Stimulated activated CD8-positive, alpha-beta memory T cell treated with anti-CD3 and anti-CD28 coated beads, Interleukin-15, amount 100 ng/mL, for 1 hour (primary cell): Measurements from ENCODE around the gene CCDC137.

Experiments used
- DNase-seq: peaks from one replicate; pipeline ENCODE4 v3.0.0-alpha.2; 2020; ENCODE audit warnings: low read depth

The CCDC137 gene

DNA sequence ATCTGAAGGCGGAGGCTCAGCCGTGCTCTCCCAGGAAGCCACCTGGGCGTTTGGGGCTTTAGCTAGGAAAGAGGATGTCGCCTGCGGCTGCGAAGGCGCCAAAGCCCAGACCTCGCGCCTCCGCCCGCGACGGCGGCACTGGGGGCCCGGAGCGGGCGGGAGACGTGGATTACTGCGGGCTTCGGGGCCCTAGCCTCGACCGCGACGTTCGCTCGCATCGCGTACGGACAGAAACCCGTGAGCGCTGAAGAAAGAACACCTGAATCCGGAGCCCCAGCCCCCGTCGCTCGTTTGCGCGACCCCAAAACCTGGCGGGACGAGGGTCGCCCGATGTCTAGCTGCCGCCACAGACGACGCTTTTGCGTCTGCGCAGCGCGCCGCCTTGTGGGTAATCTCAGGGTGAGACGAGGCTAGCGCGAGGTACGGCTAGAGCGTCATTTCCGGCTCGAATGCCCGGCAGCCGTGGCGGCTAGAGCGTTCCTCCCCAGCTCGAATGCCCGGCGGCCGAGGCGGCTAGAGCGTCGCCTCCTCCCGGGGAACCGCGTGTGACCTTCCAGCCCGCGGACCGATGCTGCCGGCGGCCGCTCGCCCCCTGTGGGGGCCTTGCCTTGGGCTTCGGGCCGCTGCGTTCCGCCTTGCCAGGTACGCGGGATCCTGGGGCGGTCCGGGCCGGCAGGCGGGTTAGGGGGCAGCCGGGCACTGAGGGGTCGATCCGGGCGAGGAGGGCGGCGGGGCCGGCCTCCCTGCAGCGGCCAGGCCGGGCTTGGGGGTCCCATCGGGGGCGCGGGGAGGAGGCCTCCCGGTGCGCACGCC lies 36.6 kb downstream of the CCDC137 start, which contains the start of gene MRPL12:
Gene MRPL12, plus strand, starts transcription at position 434 of the 813 bp plus-strand sequence. Its CDS starts 135 bp downstream, at position 569.
- DNase-seq: peak; percentile 80

GRCh38 chr17:81703747-81704654 lies 37.5 kb downstream of the CCDC137 start:
- DNase-seq: no peak

GRCh38 chr17:81705518-81706231 lies 39.1 kb downstream of the CCDC137 start:
- DNase-seq: no peak

DNA sequence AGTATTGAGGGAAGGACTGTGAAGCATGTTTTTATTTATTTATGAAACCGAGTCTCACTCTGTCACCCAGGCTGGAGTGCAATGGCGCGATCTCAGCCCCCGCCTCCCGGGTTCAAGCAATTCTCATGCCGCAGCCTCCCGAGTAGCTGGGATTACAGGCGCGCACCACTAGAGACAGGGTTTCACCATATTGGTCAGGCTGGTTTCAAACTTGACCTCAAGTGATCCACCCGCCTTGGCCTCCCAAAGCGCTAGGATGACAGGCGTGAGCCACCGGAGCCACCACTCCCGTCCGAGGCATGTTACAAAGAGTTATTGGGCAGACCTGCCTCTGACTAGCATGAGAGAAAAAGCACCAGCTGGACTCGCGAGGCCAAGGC lies 39.7 kb downstream of the CCDC137 start:
- no peak for DNase-seq

DNA sequence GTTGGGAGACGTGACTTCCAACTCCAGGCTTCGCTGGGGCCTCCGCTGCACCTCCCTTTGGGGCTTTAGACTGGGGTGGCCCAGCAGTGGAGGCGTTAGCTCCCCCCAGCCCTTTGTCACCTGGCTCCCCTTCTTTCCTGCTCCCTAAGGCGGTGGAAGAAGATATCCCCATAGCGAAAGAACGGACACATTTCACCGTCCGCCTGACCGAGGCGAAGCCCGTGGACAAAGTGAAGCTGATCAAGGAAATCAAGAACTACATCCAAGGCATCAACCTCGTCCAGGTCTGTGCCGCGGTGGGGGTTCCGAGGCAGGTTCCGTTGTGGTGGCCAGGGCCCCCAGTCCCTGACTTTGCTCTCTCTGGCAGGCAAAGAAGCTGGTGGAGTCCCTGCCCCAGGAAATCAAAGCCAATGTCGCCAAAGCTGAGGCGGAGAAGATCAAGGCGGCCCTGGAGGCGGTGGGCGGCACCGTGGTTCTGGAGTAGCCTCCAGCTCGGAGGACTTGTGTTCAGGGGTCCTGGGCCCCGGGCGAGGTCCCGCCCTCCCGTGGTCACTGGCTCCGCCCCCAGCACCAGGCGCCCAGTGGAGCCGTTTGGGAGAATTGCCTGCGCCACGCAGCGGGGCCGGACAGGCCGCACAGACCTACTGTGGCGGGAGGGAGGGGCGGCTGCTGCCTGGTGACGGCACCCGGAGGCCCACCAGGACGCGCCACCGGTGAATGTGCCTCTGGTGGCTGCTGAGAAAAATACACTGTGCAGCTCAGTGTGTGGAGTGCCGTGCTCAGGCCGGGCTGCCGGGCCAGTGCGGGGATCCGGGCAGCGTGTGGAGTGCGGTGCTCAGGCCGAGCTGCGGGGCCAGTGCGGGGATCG lies 40.5 kb downstream of the CCDC137 start:
- DNase-seq: no peak

GRCh38 chr17:81707725-81708646 lies 41.4 kb downstream of the CCDC137 start:
- no peak for DNase-seq

- no peak for DNase-seq
These were observed 42.2 kb downstream of the CCDC137 start for GRCh38 chr17:81708739-81709185.

DNA sequence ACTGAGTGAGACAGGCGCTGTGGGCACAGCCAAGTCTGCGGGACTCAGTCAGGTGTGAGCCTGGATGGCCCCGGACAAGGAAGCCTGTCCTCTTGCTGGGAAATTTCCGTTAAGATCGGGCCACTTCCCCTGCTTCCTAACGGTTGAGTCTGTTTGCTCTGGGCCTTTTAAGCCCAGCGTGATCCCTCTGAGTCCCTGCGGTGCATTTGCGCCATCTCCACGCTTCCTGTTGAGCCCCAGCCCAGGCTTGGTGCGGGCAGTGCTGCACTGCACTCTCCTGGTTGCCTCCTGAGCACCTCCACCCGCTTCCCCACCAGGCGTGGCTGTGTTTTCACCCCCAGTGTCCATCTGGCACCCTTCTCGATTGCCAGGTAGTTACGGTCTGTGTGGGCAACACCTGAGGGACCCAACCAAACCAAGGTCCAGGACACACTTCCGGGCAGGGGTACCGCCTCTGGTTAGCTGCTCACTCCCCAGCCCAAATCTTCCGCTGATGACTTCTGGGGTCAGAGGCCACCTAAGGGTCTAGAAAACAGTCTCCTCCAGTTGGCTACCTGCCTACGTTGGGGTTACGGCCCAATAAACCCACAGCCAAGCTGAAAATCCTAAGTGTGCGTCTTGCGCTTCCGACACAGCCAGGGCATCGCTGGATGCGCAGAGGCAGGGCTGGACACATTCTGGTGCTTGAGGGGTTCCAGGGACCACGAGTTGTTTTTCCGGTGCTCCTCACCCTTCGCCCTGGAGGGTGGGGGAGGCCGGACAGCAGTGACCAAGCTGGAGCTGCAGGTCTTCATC lies 44.2 kb downstream of the CCDC137 start:
- DNase-seq: no peak

- DNase-seq: peak; percentile 32
These were observed 45.4 kb downstream of the CCDC137 start, which contains the start of gene SLC25A10 for GRCh38 chr17:81711814-81712467. TSS of gene SLC25A10 (plus strand) at chr17:81712284. CDS start at chr17:81712427, 143 bp downstream.

- no peak for DNase-seq
These were observed 46.0 kb downstream of the CCDC137 start for GRCh38 chr17:81712468-81713003.

DNA sequence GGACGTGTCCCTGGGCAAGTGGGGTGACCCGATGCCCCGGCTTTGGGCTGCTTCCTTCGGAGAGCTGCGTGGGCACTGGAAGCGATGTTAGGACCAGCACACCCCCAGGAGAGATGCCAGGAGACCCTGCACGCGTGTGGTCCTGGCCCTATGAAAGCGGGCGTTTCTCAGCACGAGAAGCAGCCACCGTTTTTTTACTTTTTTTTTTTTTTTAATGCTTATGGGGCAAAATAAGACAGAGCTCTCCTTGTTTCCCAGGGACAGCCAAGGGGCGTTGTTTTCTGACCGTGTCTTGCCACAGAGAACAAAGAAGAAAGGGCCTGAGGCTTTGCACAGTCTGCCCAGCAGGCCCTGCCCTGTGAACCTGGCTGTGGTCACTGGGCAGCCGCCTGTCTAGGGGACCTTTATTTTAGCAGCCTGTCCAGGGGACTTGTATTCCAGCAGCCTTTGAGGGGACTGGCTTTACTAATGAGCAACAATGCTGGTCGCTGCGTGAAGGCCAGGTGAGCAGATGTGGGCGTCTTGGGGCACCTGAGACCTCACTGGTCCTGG lies 46.5 kb downstream of the CCDC137 start:
- no peak for DNase-seq

DNA sequence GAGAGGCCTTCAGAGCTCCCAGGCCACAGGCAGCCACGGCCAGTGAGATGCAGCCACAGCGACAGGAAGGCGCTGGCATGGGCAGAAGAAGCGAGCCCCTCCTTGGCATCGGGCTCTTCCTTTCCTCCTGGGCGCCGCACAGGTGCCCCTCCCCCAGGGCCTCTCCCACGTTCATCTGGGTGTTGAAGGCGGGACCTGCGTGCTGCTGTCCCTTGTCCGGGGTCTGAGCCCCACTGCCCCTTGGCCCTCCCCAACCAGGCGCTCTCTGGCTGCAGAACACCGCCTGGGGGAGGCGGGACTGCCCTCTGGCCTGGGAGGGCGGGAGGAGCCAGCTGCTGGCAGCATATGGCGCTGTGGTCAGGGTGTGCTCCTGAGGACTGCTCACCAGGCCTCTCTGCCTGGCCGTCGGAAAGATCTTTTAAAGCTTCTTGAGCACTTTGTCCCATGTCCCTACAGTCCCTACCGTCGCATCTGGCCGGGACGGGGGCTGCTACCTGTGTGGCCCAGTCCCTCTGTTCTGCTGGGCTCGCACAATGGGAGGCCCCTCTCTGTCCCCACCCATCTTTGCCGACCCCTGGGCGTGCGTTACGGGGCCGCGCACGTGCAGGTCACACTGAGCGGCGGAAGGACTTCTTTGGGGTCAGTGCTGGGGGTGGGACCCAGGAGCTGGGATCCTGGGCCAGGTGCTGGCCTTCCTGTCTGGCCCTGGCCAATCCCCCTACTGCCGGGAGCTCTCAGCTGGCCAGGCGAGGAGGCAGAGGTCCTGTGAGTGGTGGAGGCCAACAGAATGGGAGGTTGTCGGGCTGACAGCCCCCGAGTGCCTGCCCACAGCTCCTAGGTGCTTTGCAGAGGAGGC lies 47.2 kb downstream of the CCDC137 start:
- DNase-seq: no peak

DNA sequence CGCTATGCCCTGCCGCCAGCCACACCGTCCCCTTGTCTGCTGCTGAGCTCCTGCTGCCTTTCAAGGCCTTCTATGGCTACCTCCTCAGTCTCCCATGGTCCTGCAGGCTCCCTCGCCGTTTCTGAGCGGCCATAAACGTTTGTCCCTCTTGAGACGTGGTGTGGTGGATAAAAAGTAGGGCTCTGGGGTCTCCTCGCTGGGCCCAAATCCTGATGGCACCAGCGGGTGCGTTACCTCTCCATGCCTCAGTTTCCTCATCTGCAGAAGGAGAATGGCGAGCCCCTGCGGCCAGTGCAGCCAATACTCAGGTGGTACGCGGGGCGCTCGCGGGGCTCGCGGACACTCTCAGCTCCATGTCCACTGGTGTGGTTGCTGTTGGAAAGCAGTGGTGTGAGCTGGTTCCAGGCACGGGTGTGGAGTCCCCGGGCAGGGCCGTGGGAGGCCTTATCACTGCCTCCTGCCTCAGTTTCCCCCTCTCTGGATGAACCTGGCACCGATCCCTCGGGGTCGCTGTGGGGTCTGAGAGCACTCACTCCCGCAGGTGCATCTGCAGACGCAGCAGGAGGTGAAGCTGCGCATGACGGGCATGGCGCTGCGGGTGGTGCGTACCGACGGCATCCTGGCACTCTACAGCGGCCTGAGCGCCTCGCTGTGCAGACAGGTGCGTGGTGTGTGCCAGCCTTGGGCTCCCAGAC lies 48.0 kb downstream of the CCDC137 start:
- DNase-seq: no peak

- DNase-seq: no peak
These were observed 48.8 kb downstream of the CCDC137 start for GRCh38 chr17:81715107-81715871.

DNA sequence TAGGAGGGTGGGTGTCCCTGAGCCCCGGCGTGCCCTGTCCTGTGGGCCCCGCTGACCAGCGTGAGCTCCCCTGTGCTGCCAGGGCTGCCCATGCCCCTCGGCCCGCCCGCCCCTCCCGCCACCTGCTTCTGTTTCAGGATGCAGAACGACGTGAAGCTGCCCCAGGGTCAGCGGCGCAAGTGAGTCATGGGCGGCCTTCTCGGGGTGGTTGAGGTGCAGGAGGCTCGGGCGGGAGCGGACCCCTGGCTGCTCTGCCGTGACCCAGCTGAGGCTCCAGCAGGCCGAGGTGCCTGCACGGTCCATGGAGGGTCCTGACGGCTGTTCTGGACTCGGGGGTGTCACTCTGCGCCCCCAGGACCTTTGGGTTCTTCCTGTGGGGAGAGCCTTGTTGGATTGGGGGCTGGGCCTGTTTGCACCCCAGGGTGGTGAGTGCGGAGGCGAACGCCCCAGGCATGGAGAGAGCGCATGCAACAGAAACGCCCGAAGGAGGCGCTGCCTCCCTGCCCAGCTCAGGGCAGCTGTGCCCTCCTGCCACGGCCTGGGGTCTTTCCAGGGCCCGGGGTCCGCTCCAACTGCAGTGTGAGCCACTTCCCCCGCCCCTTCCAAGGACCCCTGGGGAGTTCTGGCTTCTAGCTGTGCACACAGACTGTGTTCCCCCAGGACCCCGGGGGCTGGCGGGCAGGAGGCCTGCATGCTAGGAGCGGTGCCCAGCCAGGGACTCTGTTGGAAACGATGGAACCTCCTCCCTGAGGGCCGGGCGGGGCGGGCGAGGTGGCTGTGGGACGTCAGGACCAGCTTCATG lies 49.5 kb downstream of the CCDC137 start:
- no peak for DNase-seq
